Neural cell (in vitro differentiated cells): ENCODE results near the gene NACC2. TPM values are rescaled to one million over a fixed set of nuclear protein-coding genes. Genes with fewer than 3 reads are reported as not detected.

Source experiments
- H2AFZ ChIP-seq: fragments of 200-600, 300-800 bp; sonication (generic), shearing (Covaris generic); 2 replicates; pipeline ENCODE4 v1.6.0; 2014; ENCODE audit warnings: low read depth, mild to moderate bottlenecking, antibody characterized with exemption, low read length, moderate library complexity
- H3F3A ChIP-seq: fragments of 200-600 bp; shearing (Covaris generic); 2 replicates; pipeline ENCODE4 v1.6.1; 2016; ENCODE audit warnings: mild to moderate bottlenecking, moderate library complexity, mixed read lengths, antibody characterized with exemption, low read length; ENCODE audit not compliant: insufficient read depth, poor library complexity, severe bottlenecking
- H3K27ac ChIP-seq: fragments of 200-600, 300-800 bp; sonication (generic), shearing (Covaris generic); 2 replicates; pipeline ENCODE4 v1.5.1; 2014; ENCODE audit warnings: mild to moderate bottlenecking, low read length, moderate library complexity
- H3K27me3 ChIP-seq: fragments of 300-800, 200-600 bp; sonication (generic), shearing (Covaris generic); 2 replicates; pipeline ENCODE4 v1.6.0; 2014; ENCODE audit warnings: mild to moderate bottlenecking, low read depth, low read length, moderate library complexity; ENCODE audit not compliant: insufficient read depth
- H3K36me3 ChIP-seq: fragments of 300-800, 200-600 bp; sonication (generic), shearing (Covaris generic); 2 replicates; pipeline ENCODE4 v1.5.1; 2014; ENCODE audit warnings: mild to moderate bottlenecking, antibody characterized with exemption, low read length, moderate library complexity; ENCODE audit not compliant: insufficient read depth
- H3K4me2 ChIP-seq: fragments of 300-800, 200-600 bp; sonication (generic), shearing (Covaris generic); 2 replicates; pipeline ENCODE4 v1.6.0; 2014; ENCODE audit warnings: mild to moderate bottlenecking, low read length
- H3K4me3 ChIP-seq: fragments of 300-800, 200-600 bp; sonication (generic), shearing (Covaris generic); 2 replicates; pipeline ENCODE4 v1.5.1; 2014; ENCODE audit warnings: mild to moderate bottlenecking, low read length, moderate library complexity
- H3K79me2 ChIP-seq: fragments of 200-600 bp; shearing (Covaris generic); replicated peaks from 2 replicates; pipeline ENCODE4 v1.6.0; 2014; ENCODE audit warnings: mild to moderate bottlenecking, low read length, moderate library complexity; ENCODE audit not compliant: insufficient read depth
- H3K9ac ChIP-seq: fragments of 300-800, 200-600 bp; sonication (generic), shearing (Covaris generic); 2 replicates; pipeline ENCODE4 v1.6.1; 2016; ENCODE audit warnings: mild to moderate bottlenecking, low read length, mixed read lengths
- H3K9me2 ChIP-seq: fragments of 200-600 bp; shearing (Covaris generic); 2 replicates; pipeline ENCODE4 v1.6.1; 2016; ENCODE audit warnings: mild to moderate bottlenecking, low read length, mixed read lengths; ENCODE audit not compliant: insufficient read depth
- H3K9me3 ChIP-seq: fragments of 200-600, 300-800 bp; sonication (generic), shearing (Covaris generic); 2 replicates; pipeline ENCODE4 v1.6.1; 2016; ENCODE audit warnings: mild to moderate bottlenecking, mixed run types, low read length, moderate library complexity, mixed read lengths
- H4K20me1 ChIP-seq: fragments of 200-600 bp; shearing (Covaris generic); 2 replicates; pipeline ENCODE4 v1.6.1; 2016; ENCODE audit warnings: mild to moderate bottlenecking, mixed run types; ENCODE audit not compliant: insufficient read depth
- CTCF ChIP-seq: fragments of 450-650 bp; IDR thresholded peaks from 2 replicates; pipeline ENCODE4 v1.5.1; 2014; ENCODE audit warnings: antibody characterized with exemption, mild to moderate bottlenecking, moderate library complexity; ENCODE audit not compliant: poor library complexity, severe bottlenecking
- EP300 ChIP-seq: fragments of 450-650 bp; conservative IDR thresholded peaks from 2 replicates; pipeline ENCODE4 v1.6.1; 2014; ENCODE audit warnings: antibody characterized with exemption, mild to moderate bottlenecking, moderate library complexity; ENCODE audit not compliant: poor library complexity, severe bottlenecking
- EZH2 ChIP-seq: fragments of 200-600, 300-800 bp; shearing (Covaris generic), sonication (generic); IDR thresholded peaks from 2 replicates; pipeline ENCODE4 v1.6.1; 2014; ENCODE audit warnings: antibody characterized with exemption, low read length, borderline replicate concordance, mild to moderate bottlenecking; ENCODE audit not compliant: insufficient read depth, poor library complexity, severe bottlenecking
- MXI1 ChIP-seq: fragments of 450-650 bp; conservative IDR thresholded peaks from 2 replicates; pipeline ENCODE4 v1.6.1; 2014; ENCODE audit warnings: antibody characterized with exemption, mild to moderate bottlenecking; ENCODE audit not compliant: poor library complexity, severe bottlenecking
- POLR2AphosphoS5 ChIP-seq: IDR thresholded peaks from 2 replicates; pipeline ENCODE4 v1.6.1; 2012
- RAD21 ChIP-seq: fragments of 450-650 bp; conservative IDR thresholded peaks from 2 replicates; pipeline ENCODE4 v1.6.1; 2014; ENCODE audit warnings: antibody characterized with exemption, mild to moderate bottlenecking, moderate library complexity
- REST ChIP-seq: IDR thresholded peaks from 2 replicates; pipeline ENCODE4 v1.6.1; 2012; ENCODE audit warnings: borderline replicate concordance
- SMC3 ChIP-seq: fragments of 450-650 bp; conservative IDR thresholded peaks from 2 replicates; pipeline ENCODE4 v1.6.1; 2014; ENCODE audit warnings: antibody characterized with exemption, mild to moderate bottlenecking, moderate library complexity; ENCODE audit not compliant: poor library complexity
- TAF1 ChIP-seq: IDR thresholded peaks from 2 replicates; pipeline ENCODE4 v1.6.1; 2012; ENCODE audit warnings: low read depth
- polyA plus RNA-seq: library from polyadenylated mRNA; depleted of rRNA; stranded (reverse); fragments of >200 nt; gene quantifications from 2 replicates; pipeline ENCODE4 v1.2.3, GENCODE V29; 2014

Gene NACC2
- polyA plus RNA-seq, 1 donor from 2014 or later: 1.7 TPM

GRCh38 chr9:135970128-135970815 lies 124.8 kb downstream of the NACC2 start:
- H3K79me2 ChIP-seq: no peaks in the 10 kb centered on the region
- no peak overlapping the region for H2AFZ ChIP-seq
- H3K36me3 ChIP-seq: no peaks in the 10 kb centered on the region
- no peaks in the 10 kb centered on the region for H3F3A ChIP-seq
- no peaks in the 10 kb centered on the region for H4K20me1 ChIP-seq
- H3K27ac ChIP-seq: no peak overlapping the region
- no peak for TF ChIP-seq RAD21
- TF ChIP-seq EZH2: no peak
- TF ChIP-seq SMC3: no peak
- no peak for TF ChIP-seq POLR2AphosphoS5
- TF ChIP-seq TAF1: no peak
- H3K27me3 ChIP-seq: no peaks in the 10 kb centered on the region
- H3K4me2 ChIP-seq: no peak overlapping the region
- no peaks in the 10 kb centered on the region for H3K9me2 ChIP-seq
- H3K4me3 ChIP-seq: no peak overlapping the region
- H3K9me3 ChIP-seq: no peaks in the 10 kb centered on the region
- no peak overlapping the region for H3K9ac ChIP-seq

- Histone ChIP-seq H3K27me3 (no peaks in the 10 kb centered on the region), H2AFZ (no peak overlapping the region), H3K9me2 (no peaks in the 10 kb centered on the region), H3K36me3 (no peaks in the 10 kb centered on the region), H3K4me3 (no peak overlapping the region), H3K9me3 (no peaks in the 10 kb centered on the region), H3K4me2 (no peak overlapping the region), H4K20me1 (no peaks in the 10 kb centered on the region), H3F3A (no peaks in the 10 kb centered on the region), H3K79me2 (no peaks in the 10 kb centered on the region), H3K27ac (no peak overlapping the region), H3K9ac (no peak overlapping the region)
- TF ChIP-seq EP300 (no peak), SMC3 (no peak), REST (no peak), EZH2 (no peak), RAD21 (no peak), MXI1 (no peak), TAF1 (no peak), CTCF (no peak), POLR2AphosphoS5 (no peak)
Measured at GRCh38 chr9:135969064-135969683, 125.9 kb downstream of the NACC2 start.
